ENCODE results near the gene PHLPP1. TPM values are rescaled to one million over a fixed set of nuclear protein-coding genes. Genes with fewer than 3 reads are reported as not detected.
"Not testable (repeated sequence)": the region's sequence is repeated elsewhere in the genome, so short reads cannot be mapped to it uniquely, and the experiment has no call there.

Gene PHLPP1
- total RNA-seq, 2 donors from 2014 or later: 4.6 to 5.9 TPM

DNA sequence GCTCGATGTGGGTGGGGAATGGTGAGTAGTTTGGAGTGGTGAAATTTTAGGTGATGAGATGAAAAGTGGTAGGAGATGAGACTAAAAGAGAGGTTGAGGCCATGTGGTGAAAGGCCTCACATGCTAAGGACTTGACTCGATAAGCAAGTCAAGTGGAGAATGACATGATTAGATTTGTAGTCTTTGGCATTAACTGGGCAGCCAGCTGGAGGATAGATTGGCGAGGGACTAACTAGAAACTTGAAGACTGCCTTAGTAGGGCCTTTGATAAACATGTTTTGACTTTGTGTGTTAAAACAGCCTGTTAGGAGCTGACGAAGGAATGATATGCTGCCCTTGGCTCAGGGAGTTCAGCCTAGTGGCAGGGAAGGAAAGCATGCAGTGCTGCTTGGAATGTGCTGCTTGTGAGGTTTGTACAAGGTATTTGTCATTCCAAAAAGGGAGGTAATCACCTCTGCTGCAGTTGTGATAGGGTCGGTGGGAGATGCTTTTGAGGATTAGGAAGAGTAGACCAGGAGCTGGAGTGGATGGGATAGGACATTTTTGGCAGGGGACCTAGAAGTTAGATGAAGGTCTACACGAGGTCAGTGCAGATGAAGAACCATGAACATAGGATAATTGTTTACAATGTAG, 22.0 kb downstream of the PHLPP1 start:
- no peak for DNase-seq (ENCODE audit: low spot score)
- TF ChIP-seq, protein P1, sequence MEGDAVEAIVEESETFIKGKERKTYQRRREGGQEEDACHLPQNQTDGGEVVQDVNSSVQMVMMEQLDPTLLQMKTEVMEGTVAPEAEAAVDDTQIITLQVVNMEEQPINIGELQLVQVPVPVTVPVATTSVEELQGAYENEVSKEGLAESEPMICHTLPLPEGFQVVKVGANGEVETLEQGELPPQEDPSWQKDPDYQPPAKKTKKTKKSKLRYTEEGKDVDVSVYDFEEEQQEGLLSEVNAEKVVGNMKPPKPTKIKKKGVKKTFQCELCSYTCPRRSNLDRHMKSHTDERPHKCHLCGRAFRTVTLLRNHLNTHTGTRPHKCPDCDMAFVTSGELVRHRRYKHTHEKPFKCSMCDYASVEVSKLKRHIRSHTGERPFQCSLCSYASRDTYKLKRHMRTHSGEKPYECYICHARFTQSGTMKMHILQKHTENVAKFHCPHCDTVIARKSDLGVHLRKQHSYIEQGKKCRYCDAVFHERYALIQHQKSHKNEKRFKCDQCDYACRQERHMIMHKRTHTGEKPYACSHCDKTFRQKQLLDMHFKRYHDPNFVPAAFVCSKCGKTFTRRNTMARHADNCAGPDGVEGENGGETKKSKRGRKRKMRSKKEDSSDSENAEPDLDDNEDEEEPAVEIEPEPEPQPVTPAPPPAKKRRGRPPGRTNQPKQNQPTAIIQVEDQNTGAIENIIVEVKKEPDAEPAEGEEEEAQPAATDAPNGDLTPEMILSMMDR (IDR thresholded peaks at IDR 0.05): no peak
- Histone ChIP-seq H3K4me1 (peaks cover 0 to 21% of the 10 kb centered on the region in 2 donors), H3K36me3 (no peaks in the 10 kb centered on the region), H3K27me3 (no peaks in the 10 kb centered on the region), H3K4me3 (no peak overlapping the region), H3K27ac (no peak overlapping the region), H3K9me3 (peaks cover 0 to 2% of the 10 kb centered on the region in 2 donors)

DNA sequence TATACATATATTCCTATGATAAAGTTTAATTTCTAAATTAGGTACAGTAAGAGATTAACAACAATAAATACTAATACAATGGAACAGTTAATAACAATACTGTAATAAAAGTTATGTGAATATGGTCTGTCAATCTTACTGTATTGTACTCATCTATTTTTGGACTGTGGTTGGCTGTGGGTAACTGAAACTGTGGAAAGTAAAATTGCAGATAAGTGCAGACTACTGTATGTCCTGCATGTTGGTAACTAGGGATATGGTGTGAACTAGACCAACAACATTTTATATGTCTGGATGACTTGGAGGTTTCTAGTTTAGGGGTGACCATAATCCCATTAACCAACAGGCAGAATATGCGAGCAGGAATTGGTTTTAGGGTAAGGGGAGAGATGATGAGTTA, 23.3 kb downstream of the PHLPP1 start:
- Histone ChIP-seq H3K9me3 (no peaks in the 10 kb centered on the region), H3K27me3 (no peaks in the 10 kb centered on the region), H3K4me1 (peaks cover 0 to 21% of the 10 kb centered on the region in 2 donors), H3K36me3 (no peaks in the 10 kb centered on the region), H3K27ac (no peak overlapping the region), H3K4me3 (no peak overlapping the region)
- DNase-seq (ENCODE audit: low spot score): no peak
- TF ChIP-seq, protein P1 (IDR thresholded peaks at IDR 0.05): no peak

GRCh38 chr18:62739911-62740310, 24.6 kb downstream of the PHLPP1 start:
- H3K4me1 ChIP-seq: peaks cover 0 to 21% of the 10 kb centered on the region in 2 donors
- H3K27ac ChIP-seq: no peak overlapping the region
- H3K36me3 ChIP-seq: no peaks in the 10 kb centered on the region
- H3K9me3 ChIP-seq: no peaks in the 10 kb centered on the region
- no peaks in the 10 kb centered on the region for H3K27me3 ChIP-seq
- TF ChIP-seq, protein P1 (IDR thresholded peaks at IDR 0.05): no peak
- DNase-seq (ENCODE audit: low spot score): no peak
- H3K4me3 ChIP-seq: no peak overlapping the region

- not testable (repeated sequence) for H3K27me3 ChIP-seq; DNase-seq (ENCODE audit: low spot score); H3K9me3 ChIP-seq; H3K27ac ChIP-seq; H3K4me3 ChIP-seq; H3K36me3 ChIP-seq
- peaks cover 0 to 21% of the 10 kb centered on the region in 2 donors for H3K4me1 ChIP-seq
Measured at GRCh38 chr18:62740650-62741049, 25.3 kb downstream of the PHLPP1 start.

DNA sequence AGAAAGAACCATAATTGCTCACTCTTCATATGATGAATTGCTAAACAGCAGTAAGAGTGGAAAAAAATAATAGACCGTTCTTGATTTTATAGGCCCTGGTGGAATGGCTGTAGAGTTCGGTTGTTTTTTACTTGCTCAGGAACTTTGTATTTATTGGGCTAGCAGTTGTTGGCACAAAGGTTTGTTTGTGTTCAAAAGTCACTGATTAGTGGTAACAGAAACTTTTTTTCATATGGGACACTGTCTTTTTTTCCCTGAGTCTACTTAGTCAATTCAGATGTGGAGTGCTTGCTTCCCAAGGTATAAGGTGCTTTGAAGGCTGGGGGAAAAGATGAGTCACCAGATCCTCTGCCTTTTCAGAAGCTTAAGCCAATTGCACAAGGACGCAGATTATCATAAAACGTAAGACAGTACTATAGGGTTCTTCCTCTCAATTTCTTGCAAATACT, 25.8 kb downstream of the PHLPP1 start:
- no peaks in the 10 kb centered on the region for H3K36me3 ChIP-seq
- no peaks in the 10 kb centered on the region for H3K9me3 ChIP-seq
- H3K27me3 ChIP-seq: no peaks in the 10 kb centered on the region
- no peak for DNase-seq (ENCODE audit: low spot score)
- no peak overlapping the region for H3K27ac ChIP-seq
- H3K4me1 ChIP-seq: peaks cover 0 to 21% of the 10 kb centered on the region in 2 donors
- TF ChIP-seq, protein P1 (IDR thresholded peaks at IDR 0.05): no peak
- H3K4me3 ChIP-seq: no peak overlapping the region

DNA sequence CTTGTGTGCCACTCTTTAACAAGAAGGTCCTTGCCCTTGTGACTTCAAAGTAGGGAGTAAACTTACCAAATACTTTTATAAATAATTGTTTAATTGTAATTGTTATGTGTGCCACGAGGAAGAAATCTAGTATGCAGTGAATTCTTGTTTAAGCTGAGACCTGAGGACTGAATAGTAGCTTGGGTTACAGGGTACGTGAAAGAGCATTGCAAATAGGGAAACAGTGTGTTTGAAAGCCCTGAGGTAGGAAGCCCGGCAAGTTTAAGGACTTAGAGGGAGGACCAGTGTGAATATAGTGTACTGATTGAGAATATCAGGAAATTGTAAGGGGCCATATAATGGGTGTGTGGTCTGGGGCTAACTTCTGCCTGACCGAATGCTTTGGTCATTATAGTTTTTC, 26.2 kb downstream of the PHLPP1 start:
- no peak for DNase-seq (ENCODE audit: low spot score)
- Histone ChIP-seq H3K4me3 (no peak overlapping the region), H3K27ac (no peak overlapping the region), H3K9me3 (no peaks in the 10 kb centered on the region), H3K36me3 (no peaks in the 10 kb centered on the region), H3K27me3 (no peaks in the 10 kb centered on the region), H3K4me1 (peaks cover 0 to 21% of the 10 kb centered on the region in 2 donors)
- TF ChIP-seq, protein P1 (IDR thresholded peaks at IDR 0.05): no peak

Measured in right atrium auricular region (tissue), 2 donors.